Cardiac septum (tissue), 1 donor: Measurements from ENCODE around the gene LRIF1. TPM values are rescaled to one million over a fixed set of nuclear protein-coding genes. Genes with fewer than 3 reads are reported as not detected.

Source experiments
- DNase-seq: peaks from one replicate; pipeline ENCODE4 v3.0.0-alpha.2; 2020; ENCODE audit warnings: low spot score
- intact Hi-C: fragments of 100-400 bp; cut with DNase I; formaldehyde crosslinking; loops from one replicate; pipeline ENCODE4 v1.14.0; 2022
- total RNA-seq: library from RNA; stranded (reverse); fragmentation: NEBNext Ultra II Directional; extraction: Animal tissue kit (Norgen Biotek cat#: 25700); gene quantifications from one replicate; pipeline ENCODE4 v1.2.1, GENCODE V29; 2021
- donor health status: DM: no; HTN: no; CAD: no.

LRIF1 gene
- total RNA-seq, 1 donor from 2014 or later: 16.5 TPM

DNA sequence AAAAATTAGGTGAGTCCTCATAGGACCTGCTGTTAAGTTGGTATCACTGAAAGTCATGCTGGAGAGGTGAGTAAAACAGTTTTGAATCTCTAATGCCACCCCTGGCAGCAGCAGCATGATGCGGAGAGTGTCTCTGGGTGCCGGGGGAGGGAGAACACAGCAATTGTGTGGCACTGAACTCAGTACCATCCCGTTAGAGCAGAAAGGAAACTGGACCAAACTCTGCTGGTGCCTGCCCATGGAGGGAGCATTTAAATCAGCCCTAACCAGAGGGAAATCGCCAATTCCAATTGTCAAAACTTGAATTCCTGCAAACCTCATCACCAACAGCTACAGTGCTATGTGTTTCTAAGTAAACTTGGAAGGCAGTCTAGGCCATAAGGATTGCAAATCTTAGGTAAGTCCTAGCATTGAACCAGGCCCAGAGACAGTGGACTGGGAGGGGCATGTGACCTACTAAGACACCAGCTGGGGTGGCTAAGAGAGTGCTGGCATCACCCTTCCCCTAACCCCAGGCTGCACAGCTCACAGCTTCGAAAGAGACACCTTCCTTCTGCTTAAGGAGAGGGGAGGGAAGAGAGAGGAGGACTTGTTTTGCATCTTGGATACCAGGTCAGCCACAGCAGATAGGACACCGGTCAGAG, 60.8 kb downstream of the LRIF1 start:
- no peak for DNase-seq
- intact Hi-C loops: no loop called here

DNA sequence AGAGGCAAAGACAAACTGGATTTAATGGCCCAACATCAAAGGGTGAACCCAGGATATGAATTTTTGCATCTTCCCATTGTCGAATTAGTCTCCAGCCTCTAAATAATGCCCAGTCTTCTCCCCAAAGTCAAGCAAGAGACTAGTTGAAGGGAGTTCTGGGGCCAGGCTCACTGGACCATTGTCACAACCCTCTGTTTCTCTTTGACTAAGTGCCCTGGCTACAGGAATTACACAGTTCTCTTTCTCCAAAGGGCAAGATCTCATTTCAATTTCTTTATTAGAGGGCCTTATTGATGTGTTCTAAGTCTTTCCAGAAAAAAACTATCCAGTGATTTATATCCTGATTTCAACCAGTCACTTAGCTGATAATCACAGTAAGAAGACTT, 64.3 kb downstream of the LRIF1 start:
- intact Hi-C loops: no loop called here

DNA sequence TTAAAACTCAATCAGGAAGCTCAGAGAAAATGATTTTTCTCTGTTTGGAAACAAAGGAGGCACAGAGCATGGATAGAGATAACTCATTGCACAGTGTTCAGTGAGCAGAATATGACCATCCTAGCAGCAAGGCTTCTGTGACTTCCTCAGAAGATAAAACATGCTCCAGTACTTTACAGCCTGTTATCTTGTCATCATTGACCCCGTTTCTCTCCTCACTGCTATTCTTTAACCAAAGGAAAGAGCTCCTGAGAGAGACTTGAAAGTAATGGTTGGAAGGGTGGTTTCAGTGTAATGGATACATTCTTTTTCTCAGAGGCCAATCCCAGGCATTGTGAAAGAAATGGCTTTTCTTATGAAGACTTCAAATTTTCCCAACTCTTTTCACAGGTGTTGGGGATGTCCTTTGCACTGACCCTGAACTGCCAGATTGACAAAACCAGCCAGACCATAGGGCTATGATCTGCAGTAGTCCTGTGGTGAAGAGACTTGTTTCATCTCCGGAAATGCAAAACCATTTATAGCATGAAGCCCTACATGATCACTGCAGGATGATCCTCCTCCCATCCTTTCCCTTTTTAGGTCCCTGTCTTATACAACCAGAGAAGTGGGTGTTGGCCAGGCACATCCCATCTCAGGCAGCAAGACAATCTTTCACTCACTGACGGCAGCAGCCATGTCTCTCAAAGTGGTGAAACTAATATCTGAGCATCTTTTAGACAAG, 64.8 kb downstream of the LRIF1 start:
- no peak for DNase-seq
- intact Hi-C loops: no loop called here

More for the DNA sequence above, 64.3 kb downstream of the LRIF1 start:
- no peak for DNase-seq

DNA sequence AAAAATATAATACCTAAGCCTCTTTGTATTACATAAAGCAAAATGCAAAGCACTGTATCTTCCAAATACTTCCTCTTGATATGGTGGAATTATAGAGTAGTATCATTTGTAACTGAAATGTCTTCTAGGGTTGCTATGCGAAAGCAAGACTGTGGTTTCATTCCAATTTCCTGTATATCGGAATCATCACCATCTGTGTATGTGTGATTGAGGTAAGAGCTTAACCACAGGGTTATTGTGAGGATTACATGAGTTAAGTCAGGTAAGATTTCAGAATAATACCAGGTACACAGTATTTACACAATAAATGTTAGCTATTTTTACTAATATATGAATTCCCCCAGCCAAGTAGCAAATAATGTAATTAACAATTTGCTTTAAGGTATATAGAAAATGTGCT, 66.0 kb downstream of the LRIF1 start:
- DNase-seq: no peak
- intact Hi-C loops: no loop called here

Other genes starting within 250 kb of the LRIF1 start
- gene CD53, start 90.8 kb downstream of the LRIF1 start, total RNA-seq: 5.2 TPM
- 26.1 TPM for gene DRAM2, start 176.2 kb upstream of the LRIF1 start, total RNA-seq
- 14.3 TPM for gene CEPT1, start 176.3 kb upstream of the LRIF1 start, total RNA-seq
- 1.6 TPM for gene DENND2D, start 236.7 kb upstream of the LRIF1 start, total RNA-seq